ENCODE measurements around the gene CEP128.
A peak's percentile ranks its signal among the peaks of the same experiment; 100 is the strongest.

The CEP128 gene

DNA sequence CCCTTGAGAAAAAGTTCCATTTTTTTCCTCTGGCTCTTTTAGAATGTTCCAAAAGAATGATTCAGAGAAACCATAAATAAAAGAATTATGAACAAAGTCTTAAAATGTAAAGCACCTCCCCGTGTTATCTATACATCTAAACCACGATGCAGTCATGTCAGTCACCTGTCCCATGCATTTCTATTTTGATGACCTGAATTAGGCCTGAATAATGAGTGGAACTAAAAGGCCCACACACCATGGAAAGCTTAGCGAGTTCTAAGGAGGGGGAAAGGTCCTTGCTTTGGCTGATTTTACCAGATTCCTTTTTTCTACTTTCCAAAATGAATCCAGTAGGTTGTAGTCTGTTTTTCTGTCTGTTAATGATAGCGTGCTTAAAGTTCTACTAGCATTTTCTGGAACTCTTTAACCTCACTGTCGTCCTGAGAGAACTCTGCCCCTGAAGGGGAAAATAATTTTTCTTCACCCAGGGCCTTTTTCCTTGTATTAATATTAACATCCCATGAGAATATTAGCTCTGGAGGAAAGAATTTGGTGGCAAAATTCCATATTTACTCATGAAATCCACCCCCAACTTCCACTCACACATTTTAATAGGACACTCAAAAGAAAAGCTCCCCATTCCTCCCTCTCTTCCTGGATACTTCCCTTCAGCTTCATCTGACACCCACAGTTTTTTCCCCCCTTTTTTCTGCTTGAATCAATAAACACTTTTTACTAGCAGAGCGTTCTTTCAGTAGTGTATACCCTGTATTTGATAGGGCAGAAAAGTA, 464.0 kb downstream of the CEP128 start:
- no peak for DNase-seq (ENCODE audit: low read depth)
- no peak overlapping the region for H3K4me3 ChIP-seq (ENCODE audit: low read depth, low read length)

DNA sequence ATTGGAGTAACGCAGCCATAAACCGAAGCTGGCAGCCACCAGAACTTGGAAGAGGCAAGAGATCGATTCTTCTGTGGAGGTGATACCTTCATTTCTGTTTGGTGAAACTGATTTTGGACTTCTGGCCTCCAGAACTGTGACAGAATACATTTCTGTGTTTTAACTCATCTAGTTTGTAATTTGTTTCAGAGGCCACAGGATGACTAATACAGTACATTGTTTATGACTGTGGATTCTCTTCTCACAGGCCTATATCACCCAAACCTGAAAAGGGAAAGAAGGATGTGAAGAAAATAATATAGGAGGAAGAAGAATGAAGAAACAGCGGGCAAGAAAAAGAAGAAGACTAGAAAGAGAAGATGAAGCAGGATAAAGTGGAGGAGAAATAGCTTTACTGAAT, 466.5 kb downstream of the CEP128 start:
- no peak for DNase-seq (ENCODE audit: low read depth)
- H3K4me3 ChIP-seq (ENCODE audit: low read depth, low read length), result no peak overlapping the region

DNA sequence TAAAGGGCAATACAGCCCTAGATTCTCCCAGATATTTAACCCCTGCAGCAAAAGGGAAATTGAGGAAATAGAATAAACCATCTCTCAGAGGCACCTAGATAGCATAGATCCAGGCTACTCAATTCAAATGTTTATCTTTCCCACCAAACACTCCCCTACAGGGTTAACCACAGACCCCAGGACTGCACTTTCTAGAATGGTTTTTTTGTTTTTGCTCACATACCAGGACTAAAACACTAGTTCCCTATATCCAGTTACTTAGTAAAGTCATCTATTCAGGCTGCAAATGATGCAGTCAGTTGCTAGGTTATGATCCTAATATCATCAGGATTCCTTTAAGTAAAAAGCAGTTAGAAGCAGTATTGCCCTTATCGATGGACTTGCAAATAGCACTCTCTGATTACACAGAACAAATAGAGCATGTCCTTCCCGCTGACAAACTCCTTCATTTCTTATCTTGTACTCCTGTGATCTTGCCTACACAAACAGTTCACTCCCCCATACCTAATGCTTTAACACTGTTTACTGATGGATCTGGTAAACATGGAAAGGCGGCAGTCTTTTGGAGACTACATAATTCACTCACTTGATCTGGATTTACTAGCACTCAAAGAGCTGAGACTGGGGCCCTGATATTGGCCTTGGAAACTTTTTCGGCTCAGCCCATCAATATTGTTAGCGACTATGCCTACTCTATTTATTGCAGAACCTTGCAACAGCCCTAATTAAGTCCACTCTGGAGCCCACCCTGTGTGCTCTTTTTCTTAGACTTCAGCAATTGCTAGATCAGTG, 473.0 kb downstream of the CEP128 start:
- DNase-seq (ENCODE audit: low read depth), result no peak
- H3K4me3 ChIP-seq (ENCODE audit: low read depth, low read length), result no peak overlapping the region

DNA sequence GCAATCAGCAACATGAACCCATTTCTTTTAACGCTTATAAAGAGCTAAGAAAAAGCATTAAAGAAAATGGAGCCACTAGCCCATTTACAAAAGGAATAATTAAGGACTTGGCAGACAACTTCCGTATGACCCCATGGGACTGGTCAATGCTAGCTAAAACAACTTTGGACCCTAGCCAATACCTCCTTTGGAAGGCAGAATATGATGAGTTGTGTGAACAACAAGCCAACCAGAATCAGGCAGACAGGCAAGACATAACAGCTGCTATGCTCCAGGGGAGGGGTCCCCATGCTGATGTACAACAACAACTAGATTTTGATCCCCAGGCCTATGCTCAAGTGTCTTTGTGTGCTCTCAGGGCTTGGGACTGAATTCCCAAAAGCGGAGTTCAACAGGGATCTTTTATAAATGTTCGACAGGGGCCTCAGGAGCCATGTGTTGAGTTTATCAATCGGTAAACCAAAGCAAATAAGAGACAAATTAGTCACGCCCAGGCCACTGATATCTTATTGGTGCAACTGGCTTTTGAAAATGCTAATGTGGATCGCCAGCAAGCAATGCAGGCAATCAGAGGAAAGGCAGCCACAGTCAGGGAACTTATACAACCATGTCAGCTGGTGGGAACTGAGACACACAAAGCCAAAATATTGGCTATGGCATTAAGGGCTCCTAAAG, 475.9 kb downstream of the CEP128 start:
- no peak overlapping the region for H3K4me3 ChIP-seq (ENCODE audit: low read depth, low read length)
- DNase-seq (ENCODE audit: low read depth), result no peak

DNA sequence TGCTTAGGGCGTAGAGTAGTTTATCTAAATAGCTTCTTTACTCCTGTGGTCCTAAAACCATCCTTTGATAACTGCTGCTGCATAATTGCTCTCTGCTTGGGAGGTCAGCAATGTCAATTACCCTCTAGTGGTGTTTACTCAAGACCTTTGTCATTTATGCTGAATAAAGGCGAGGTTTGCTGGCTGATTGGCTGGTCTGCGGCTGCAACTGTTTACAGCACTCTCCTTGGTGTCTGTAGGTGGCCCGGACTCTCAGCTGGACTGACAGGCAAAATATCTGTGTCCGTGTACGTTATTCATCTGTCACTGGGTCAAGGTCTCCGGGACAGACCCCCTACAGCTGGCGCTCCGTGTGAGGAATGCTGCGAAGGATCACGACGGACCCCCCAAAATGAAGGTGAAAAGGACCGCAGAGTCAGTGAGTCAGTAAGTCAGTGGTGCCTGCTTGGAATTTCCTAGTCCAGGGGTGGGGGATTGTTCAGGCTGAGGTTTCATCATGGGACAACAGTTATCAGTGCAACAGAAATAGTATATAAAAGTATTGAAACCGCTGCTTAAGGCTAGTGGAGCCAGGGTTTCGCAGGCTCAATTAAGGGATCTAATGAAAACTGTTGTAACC, 476.9 kb downstream of the CEP128 start:
- H3K4me3 ChIP-seq (ENCODE audit: low read depth, low read length), result no peak overlapping the region
- no peak for DNase-seq (ENCODE audit: low read depth)

DNA sequence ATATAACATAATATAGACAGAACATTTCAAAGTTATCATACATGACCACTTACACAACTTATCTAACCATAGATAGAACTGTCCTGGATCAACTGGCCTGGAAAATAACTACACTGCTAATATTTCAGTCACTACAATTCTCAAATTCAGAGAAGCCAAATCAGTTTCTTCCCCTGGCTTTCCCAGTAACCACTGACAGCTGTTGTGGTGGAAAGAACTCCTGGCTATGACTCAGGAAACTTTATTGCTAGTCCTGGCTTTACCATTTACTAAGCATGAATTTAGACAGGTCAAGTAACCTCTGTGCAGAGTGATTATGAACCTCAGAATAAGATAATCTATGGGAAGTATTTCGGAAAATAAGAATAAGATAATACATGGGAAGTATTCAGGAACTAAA, 485.3 kb downstream of the CEP128 start:
- no peak overlapping the region for H3K4me3 ChIP-seq (ENCODE audit: low read depth, low read length)
- DNase-seq (ENCODE audit: low read depth), result peak; percentile 24

DNA sequence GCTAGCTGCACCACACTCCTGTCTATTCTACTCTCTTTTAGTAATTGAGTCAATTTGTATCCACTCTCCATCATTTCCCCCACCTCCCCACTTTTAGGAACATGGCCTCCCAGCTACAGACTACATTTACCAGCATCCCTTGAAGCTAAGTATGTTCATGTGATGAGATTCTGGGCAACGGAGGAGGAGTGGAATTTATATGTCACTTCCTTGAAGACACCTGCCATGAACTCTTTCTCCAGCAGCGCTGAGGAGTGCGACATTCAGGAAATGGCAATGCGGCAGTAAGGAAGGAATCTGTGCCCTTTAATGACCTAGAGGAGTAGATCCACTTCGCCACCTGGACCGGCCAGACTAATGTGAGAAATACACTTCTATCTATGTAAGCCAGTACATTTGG, 486.5 kb downstream of the CEP128 start:
- no peak for DNase-seq (ENCODE audit: low read depth)
- no peak overlapping the region for H3K4me3 ChIP-seq (ENCODE audit: low read depth, low read length)

DNA sequence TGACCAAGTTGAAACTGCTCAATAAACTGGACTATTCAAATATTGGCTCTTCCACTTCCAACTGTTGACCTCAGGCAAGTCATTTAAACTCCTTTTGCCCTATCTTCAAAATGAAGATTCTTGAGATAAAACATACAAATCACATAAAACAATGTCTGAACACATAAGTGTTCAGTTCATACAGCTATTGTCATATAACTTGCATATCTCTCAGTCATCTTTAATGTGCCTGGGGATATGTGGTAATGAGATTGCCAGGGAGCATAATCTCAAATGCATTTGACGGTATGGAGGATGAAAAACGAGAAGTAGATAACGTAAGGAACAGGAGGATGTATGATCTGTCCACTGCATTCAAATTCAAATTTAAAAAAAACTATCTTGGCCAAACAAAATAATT, 493.3 kb downstream of the CEP128 start:
- H3K4me3 ChIP-seq (ENCODE audit: low read depth, low read length), result no peak overlapping the region
- DNase-seq (ENCODE audit: low read depth), result no peak

DNA sequence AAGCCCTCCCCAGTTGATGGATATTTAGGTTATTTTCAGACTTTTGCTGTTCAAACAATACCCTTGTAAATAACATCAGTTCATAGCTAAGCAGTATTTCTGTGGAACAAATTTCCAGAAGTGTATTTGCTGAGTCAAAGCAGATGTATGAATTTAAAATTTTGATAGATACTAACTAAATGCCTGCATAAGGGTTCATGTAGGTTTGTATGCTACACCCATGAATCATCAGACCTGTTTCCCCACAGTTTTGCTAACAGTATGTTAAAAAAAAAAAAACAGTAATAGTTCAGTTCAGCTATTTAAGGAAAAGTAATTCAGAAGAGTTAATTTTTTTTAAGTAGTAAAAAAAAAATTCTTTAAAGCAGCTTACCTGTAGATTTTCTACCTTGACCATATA, 494.1 kb downstream of the CEP128 start:
- DNase-seq (ENCODE audit: low read depth), result no peak
- H3K4me3 ChIP-seq (ENCODE audit: low read depth, low read length), result no peak overlapping the region

Measured in skeletal muscle cell (primary cell).